CD8-positive, alpha-beta memory T cell (primary cell): ENCODE results near the gene ITGA1. TPM values are rescaled to one million over a fixed set of nuclear protein-coding genes. Genes with fewer than 3 reads are reported as not detected.
"Not testable (repeated sequence)": the region's sequence is repeated elsewhere in the genome, so short reads cannot be mapped to it uniquely, and the experiment has no call there.

Experiments used
- CTCF ChIA-PET: fragments of 350-600 bp; sonication (Branson Sonifier 250); formaldehyde crosslinking; loops from one replicate; lab custom pipeline; 2021; ENCODE audit warnings: antibody characterized with exemption; lab: Charles Lee
- POLR2A ChIA-PET: fragments of 350-600 bp; sonication (Branson Sonifier 250); formaldehyde crosslinking; loops from one replicate; lab custom pipeline; 2021; ENCODE audit warnings: antibody characterized with exemption; lab: Charles Lee
- DNase-seq, 5 donors: peaks; one replicate each; pipeline versions ENCODE4 v3.0.0 to v3.0.0-alpha.2; 2020 to 2022; ENCODE audit warnings: mixed read lengths in 1 of 5
- H3K27ac ChIP-seq: one replicate; pipeline ENCODE4 v1.7.0; 2013; ENCODE audit warnings: low read depth, mild to moderate bottlenecking, low read length, moderate library complexity
- H3K27me3 ChIP-seq: 2 replicates; pipeline ENCODE4 v1.7.0; 2013; ENCODE audit warnings: low read length, mild to moderate bottlenecking; ENCODE audit not compliant: insufficient read depth, poor library complexity, severe bottlenecking
- H3K36me3 ChIP-seq: 2 replicates; pipeline ENCODE4 v1.7.0; 2013; ENCODE audit warnings: mild to moderate bottlenecking, low read length, moderate library complexity; ENCODE audit not compliant: insufficient read depth
- H3K4me1 ChIP-seq: 2 replicates; pipeline ENCODE4 v1.7.0; 2013; ENCODE audit warnings: mild to moderate bottlenecking, low read length, moderate library complexity; ENCODE audit not compliant: insufficient read depth
- H3K4me3 ChIP-seq: 2 replicates; pipeline ENCODE4 v1.7.0; 2013; ENCODE audit warnings: mild to moderate bottlenecking, low read length
- H3K9me3 ChIP-seq: 2 replicates; pipeline ENCODE4 v1.7.0; 2013; ENCODE audit warnings: mild to moderate bottlenecking, low read length
- H3K27ac Mint-ChIP-seq, 8 donors: one replicate each; pipeline ENCODE4 v1.8.0; 2020 to 2021; ENCODE audit warnings: mixed read lengths in 8 of 8, mild to moderate bottlenecking in 6 of 8, inconsistent platforms in 3 of 8, moderate library complexity in 3 of 8
- H3K27me3 Mint-ChIP-seq, 2 donors: one replicate each; pipeline ENCODE4 v1.8.0; 2020 to 2021; ENCODE audit warnings: mixed read lengths in 2 of 2, mild to moderate bottlenecking in 1 of 2, moderate library complexity in 1 of 2
- H3K36me3 Mint-ChIP-seq, 3 donors: one replicate each; pipeline ENCODE4 v1.8.0; 2020 to 2021; ENCODE audit warnings: mixed read lengths in 3 of 3, inconsistent platforms in 1 of 3, mild to moderate bottlenecking in 1 of 3
- H3K4me1 Mint-ChIP-seq, 3 donors: one replicate each; pipeline ENCODE4 v1.8.0; 2020 to 2021; ENCODE audit warnings: mixed read lengths in 3 of 3, inconsistent platforms in 1 of 3, mild to moderate bottlenecking in 1 of 3
- H3K4me3 Mint-ChIP-seq, 7 donors: one replicate each; pipeline ENCODE4 v1.8.0; 2020 to 2021; ENCODE audit warnings: mixed read lengths in 7 of 7, mild to moderate bottlenecking in 6 of 7, moderate library complexity in 4 of 7, inconsistent platforms in 2 of 7
- H3K9me3 Mint-ChIP-seq, 5 donors: one replicate each; pipeline ENCODE4 v1.8.0; 2020 to 2022; ENCODE audit warnings: mixed read lengths in 5 of 5, mild to moderate bottlenecking in 3 of 5, moderate library complexity in 2 of 5, inconsistent platforms in 1 of 5
- polyA plus RNA-seq: library from polyadenylated mRNA; unstranded; fragments of 300-500 nt; fragmentation: Illumina TruSeq; gene quantifications from one replicate; pipeline ENCODE4 v1.2.3, GENCODE V29; 2021
- total RNA-seq, 2 experiments: library from RNA; stranded (reverse); gene quantifications; one replicate each; pipeline ENCODE4 v1.2.3, GENCODE V29; 2021

Gene ITGA1
- total RNA-seq (10 to 100 TPM; 21.9 to 26.3 TPM), polyA plus RNA-seq (16.5 TPM)

DNA sequence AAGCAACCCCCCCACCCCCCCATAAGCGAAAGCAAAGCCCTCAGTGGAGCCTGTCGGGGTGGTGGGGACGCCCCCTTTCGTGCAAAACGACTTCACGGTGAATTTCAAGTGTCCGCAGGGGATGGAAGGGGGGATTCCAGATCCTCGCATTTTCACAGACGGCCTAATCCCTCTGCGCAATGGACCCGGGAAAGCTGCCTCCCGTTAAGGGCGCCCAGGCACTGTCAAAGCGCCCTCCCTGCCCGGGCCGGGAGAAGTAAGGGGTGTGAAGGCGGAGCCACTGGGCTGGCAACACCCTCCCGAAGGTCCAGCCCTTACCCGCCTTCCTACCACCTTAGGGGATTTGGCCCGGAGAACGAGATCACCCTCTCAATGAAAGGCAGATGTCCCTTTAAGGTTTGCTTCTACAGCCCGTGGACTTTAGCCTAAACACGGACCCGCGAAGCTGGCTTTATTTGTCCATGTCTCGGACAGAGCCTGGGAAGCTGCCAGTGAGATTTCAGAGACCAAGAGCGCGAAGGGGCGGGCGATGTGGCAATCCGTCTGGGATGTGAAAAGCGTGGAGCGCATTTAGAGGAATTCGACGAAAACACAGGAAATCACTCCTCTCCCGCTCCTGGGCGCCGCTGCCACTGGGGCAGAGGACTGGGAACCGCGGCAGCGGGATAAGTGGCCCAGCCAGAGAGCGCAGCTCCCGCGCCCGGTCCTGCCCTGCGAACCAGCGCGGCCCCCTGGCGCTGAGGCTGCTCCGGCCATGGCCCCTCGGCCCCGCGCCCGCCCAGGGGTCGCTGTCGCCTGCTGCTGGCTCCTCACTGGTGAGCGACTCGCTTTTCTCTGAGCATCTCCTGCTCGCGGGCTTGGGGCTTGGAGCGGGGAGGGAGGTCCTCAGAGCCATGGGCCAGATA, at the start of gene ITGA1, which contains the start of gene PELO:
Gene ITGA1 (plus strand): TSS at position 317 of the 905 bp plus-strand sequence. CDS start 438 bp downstream, at position 755.
Gene PELO (plus strand): TSS at position 317 of the 905 bp plus-strand sequence. CDS start 12,479 bp downstream, outside the sequence.
- Histone ChIP-seq H3K36me3 (no peaks in the 10 kb centered on the region), H3K4me3 (peak within 1 kb of the TSS; percentile 75), H3K9me3 (no peaks in the 10 kb centered on the region), H3K4me1 (peaks cover 10% of the 10 kb centered on the region), H3K27ac (no peak within 1 kb of the TSS), H3K27me3 (no peaks in the 10 kb centered on the region)
- H3K27ac Mint-ChIP-seq: peak within 1 kb of the TSS; percentile 6 to 95 (median 85)
- H3K36me3 Mint-ChIP-seq: peaks cover 0 to 11% (median 0%) of the 10 kb centered on the region in 3 donors
- ChIA-PET POLR2A (interaction anchor here (0.7 to 1.5 kb wide), 4 partner anchors 12 to 62 kb away, joined by 3 to 12 read pairs (median 4); no protein-coding TSS in a partner anchor), CTCF (interaction anchor here (1.2 to 2.9 kb wide), 13 partner anchors 8 to 128 kb away, joined by 3 to 26 read pairs (median 4); no protein-coding TSS in a partner anchor)
- H3K27me3 Mint-ChIP-seq: no peaks in the 10 kb centered on the region
- H3K4me3 Mint-ChIP-seq: peak within 1 kb of the TSS; percentile 91 to 97 (median 93)
- H3K4me1 Mint-ChIP-seq: peaks cover 39 to 56% (median 56%) of the 10 kb centered on the region in 3 donors
- peak; percentile 34 to 80 (median 55) for DNase-seq
- H3K9me3 Mint-ChIP-seq: no peaks in the 10 kb centered on the region

DNA sequence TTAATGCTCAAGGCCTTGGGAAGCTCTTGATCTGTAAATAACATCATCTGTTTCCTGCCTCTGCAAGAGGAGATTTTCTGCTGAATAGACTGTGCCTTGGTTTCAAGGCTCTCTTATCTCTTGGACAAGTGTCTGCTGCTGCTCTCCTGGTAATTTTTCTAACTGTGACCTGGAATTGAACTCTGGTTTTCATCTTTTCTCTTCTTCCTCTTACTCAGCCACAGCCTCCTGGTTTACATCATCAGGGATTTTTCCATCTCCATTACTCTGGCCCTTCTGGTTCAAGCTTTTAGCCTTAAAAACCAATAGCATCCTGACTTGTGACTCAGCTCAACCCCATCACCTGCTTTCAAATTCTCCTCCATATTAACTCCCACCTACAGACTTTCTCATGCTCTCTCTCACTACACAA, 49.6 kb upstream of the ITGA1 start:
- Histone ChIP-seq H3K4me3 (no peak overlapping the region), H3K27me3 (no peaks in the 10 kb centered on the region), H3K4me1 (peaks cover 23% of the 10 kb centered on the region), H3K36me3 (no peaks in the 10 kb centered on the region), H3K9me3 (no peaks in the 10 kb centered on the region), H3K27ac (no peak overlapping the region)
- Mint-ChIP-seq H3K27me3 (no peaks in the 10 kb centered on the region), H3K9me3 (peaks cover 0 to 1% (median 0%) of the 10 kb centered on the region in 5 donors), H3K27ac (peak overlapping the region in 5 of 8 donors; percentile 2 to 76 (median 12)), H3K4me1 (peaks cover 37 to 53% (median 45%) of the 10 kb centered on the region in 3 donors), H3K4me3 (peak overlapping the region in 3 of 7 donors; percentile 1 to 2 (median 2)), H3K36me3 (no peaks in the 10 kb centered on the region)
- ChIA-PET CTCF (interaction anchor here (1.2 kb wide), 1 partner anchor 10 kb away, joined by 3 read pairs; no protein-coding TSS in a partner anchor), POLR2A (interaction anchor here (0.8 kb wide), 1 partner anchor 61 kb away, joined by 3 read pairs; no protein-coding TSS in a partner anchor)
- no peak for DNase-seq

- ChIA-PET CTCF (interaction anchor here (1.1 kb wide), 1 partner anchor 22 kb away, joined by 3 read pairs; no protein-coding TSS in a partner anchor), POLR2A (interaction anchor here (0.8 kb wide), 1 partner anchor 15 kb away, joined by 3 read pairs; no protein-coding TSS in a partner anchor)
- Mint-ChIP-seq H3K4me3 (no peak overlapping the region), H3K27me3 (no peaks in the 10 kb centered on the region), H3K36me3 (no peaks in the 10 kb centered on the region), H3K27ac (no peak overlapping the region), H3K4me1 (peaks cover 54 to 72% (median 62%) of the 10 kb centered on the region in 3 donors), H3K9me3 (peaks cover 0 to 1% (median 0%) of the 10 kb centered on the region in 5 donors)
- no peak for DNase-seq
- Histone ChIP-seq H3K36me3 (no peaks in the 10 kb centered on the region), H3K4me1 (peaks cover 42% of the 10 kb centered on the region), H3K27ac (no peak overlapping the region), H3K27me3 (no peaks in the 10 kb centered on the region), H3K4me3 (no peak overlapping the region), H3K9me3 (no peaks in the 10 kb centered on the region)
Measured at GRCh38 chr5:52740007-52740406, 47.7 kb upstream of the ITGA1 start.

- Histone ChIP-seq H3K27ac (no peak overlapping the region), H3K4me3 (no peak overlapping the region), H3K36me3 (no peaks in the 10 kb centered on the region), H3K4me1 (peaks cover 49% of the 10 kb centered on the region), H3K27me3 (no peaks in the 10 kb centered on the region), H3K9me3 (no peaks in the 10 kb centered on the region)
- H3K9me3 Mint-ChIP-seq: no peaks in the 10 kb centered on the region
- POLR2A ChIA-PET: interaction anchor here (0.6 to 1.2 kb wide), 2 partner anchors 11 to 56 kb away, joined by 3 to 7 read pairs; no protein-coding TSS in a partner anchor
- H3K4me1 Mint-ChIP-seq: peaks cover 64 to 74% (median 74%) of the 10 kb centered on the region in 3 donors
- H3K27me3 Mint-ChIP-seq: no peaks in the 10 kb centered on the region
- H3K27ac Mint-ChIP-seq: peak overlapping the region in 7 of 8 donors; percentile 5 to 97 (median 76)
- CTCF ChIA-PET: interaction anchor here (0.8 to 3.1 kb wide), 4 partner anchors 25 to 173 kb away, joined by 3 to 10 read pairs (median 4); no protein-coding TSS in a partner anchor
- no peak for DNase-seq
- H3K36me3 Mint-ChIP-seq: no peaks in the 10 kb centered on the region
- peak overlapping the region in 6 of 7 donors; percentile 4 to 53 (median 27) for H3K4me3 Mint-ChIP-seq
Measured at GRCh38 chr5:52743012-52743411, 44.7 kb upstream of the ITGA1 start.

DNA sequence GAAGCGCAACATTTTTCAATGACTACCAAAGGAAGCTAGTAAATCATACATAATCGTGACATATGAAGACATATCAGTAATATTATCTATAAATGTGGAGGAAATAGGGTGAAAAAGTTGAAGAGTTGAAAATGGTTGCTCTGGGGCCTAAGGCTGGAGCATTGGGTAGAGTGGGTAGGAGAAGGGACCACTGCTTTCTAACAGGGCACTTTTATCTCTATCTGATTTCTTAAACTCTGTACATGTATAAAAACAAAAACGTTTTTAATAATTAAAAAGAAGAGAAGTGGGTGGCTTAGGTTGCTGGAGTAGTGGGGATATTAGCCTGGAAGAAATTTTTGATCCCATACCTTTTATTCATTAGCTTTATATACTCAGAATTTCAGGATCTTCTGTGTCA, 44.2 kb upstream of the ITGA1 start:
- no peak overlapping the region for H3K27ac ChIP-seq
- H3K4me1 Mint-ChIP-seq: peaks cover 64 to 74% (median 74%) of the 10 kb centered on the region in 3 donors

GRCh38 chr5:52743970-52744369, 43.7 kb upstream of the ITGA1 start:
- Histone ChIP-seq H3K4me3 (no peak overlapping the region), H3K4me1 (peaks cover 43% of the 10 kb centered on the region), H3K27ac (no peak overlapping the region), H3K27me3 (no peaks in the 10 kb centered on the region), H3K36me3 (no peaks in the 10 kb centered on the region), H3K9me3 (no peaks in the 10 kb centered on the region)
- peaks cover 65 to 76% (median 74%) of the 10 kb centered on the region in 3 donors for H3K4me1 Mint-ChIP-seq
- H3K9me3 Mint-ChIP-seq: no peaks in the 10 kb centered on the region
- ChIA-PET CTCF (interaction anchor here (0.8 to 3.1 kb wide), 4 partner anchors 24 to 172 kb away, joined by 3 to 10 read pairs (median 4); no protein-coding TSS in a partner anchor), POLR2A (interaction anchor here (1.2 kb wide), 1 partner anchor 10 kb away, joined by 7 read pairs; no protein-coding TSS in a partner anchor)
- peak in 4 of 5 donors; percentile 2 to 66 (median 50) for DNase-seq
- peak overlapping the region; percentile 32 to 97 (median 80) for H3K27ac Mint-ChIP-seq
- no peaks in the 10 kb centered on the region for H3K27me3 Mint-ChIP-seq
- H3K4me3 Mint-ChIP-seq: peak overlapping the region; percentile 0 to 54 (median 32)
- H3K36me3 Mint-ChIP-seq: no peaks in the 10 kb centered on the region

More for the DNA sequence above, 44.2 kb upstream of the ITGA1 start:
- DNase-seq: no peak
- Histone ChIP-seq H3K4me3 (no peak overlapping the region), H3K9me3 (no peaks in the 10 kb centered on the region), H3K36me3 (no peaks in the 10 kb centered on the region), H3K4me1 (peaks cover 44% of the 10 kb centered on the region), H3K27me3 (no peaks in the 10 kb centered on the region)
- no peaks in the 10 kb centered on the region for H3K36me3 Mint-ChIP-seq
- peak overlapping the region in 6 of 7 donors; percentile 1 to 54 (median 45) for H3K4me3 Mint-ChIP-seq
- H3K9me3 Mint-ChIP-seq: no peaks in the 10 kb centered on the region
- no peaks in the 10 kb centered on the region for H3K27me3 Mint-ChIP-seq
- CTCF ChIA-PET: interaction anchor here (0.8 to 3.1 kb wide), 4 partner anchors 25 to 172 kb away, joined by 3 to 10 read pairs (median 4); no protein-coding TSS in a partner anchor
- H3K27ac Mint-ChIP-seq: peak overlapping the region; percentile 6 to 97 (median 80)
- POLR2A ChIA-PET: interaction anchor here (0.6 to 1.2 kb wide), 2 partner anchors 11 to 56 kb away, joined by 3 to 7 read pairs; no protein-coding TSS in a partner anchor

- H3K36me3 Mint-ChIP-seq, H3K9me3 Mint-ChIP-seq, H3K27ac ChIP-seq, DNase-seq, H3K9me3 ChIP-seq, H3K4me3 ChIP-seq, H3K27me3 Mint-ChIP-seq, H3K27me3 ChIP-seq, H3K36me3 ChIP-seq: not testable (repeated sequence)
- CTCF ChIA-PET: interaction anchor here (0.6 to 3.1 kb wide), 2 partner anchors 52 to 54 kb away, joined by 3 to 10 read pairs; no protein-coding TSS in a partner anchor
- POLR2A ChIA-PET: interaction anchor here (0.6 to 1.5 kb wide), 2 partner anchors 19 to 36 kb away, joined by 3 to 7 read pairs; no protein-coding TSS in a partner anchor
- Mint-ChIP-seq H3K4me3 (peak overlapping the region in 1 of 7 donors; percentile 56), H3K4me1 (peaks cover 70 to 79% (median 78%) of the 10 kb centered on the region in 3 donors), H3K27ac (peak overlapping the region in 6 of 8 donors; percentile 17 to 84 (median 78))
- peaks cover 43% of the 10 kb centered on the region for H3K4me1 ChIP-seq
Measured at GRCh38 chr5:52744867-52745458, 42.8 kb upstream of the ITGA1 start.
